ENCODE data around the gene STEAP3. TPM values are rescaled to one million over a fixed set of nuclear protein-coding genes. Genes with fewer than 3 reads are reported as not detected.

STEAP3 gene
- total RNA-seq, 1 donor from 2014 or later, result 11.8 TPM

DNA sequence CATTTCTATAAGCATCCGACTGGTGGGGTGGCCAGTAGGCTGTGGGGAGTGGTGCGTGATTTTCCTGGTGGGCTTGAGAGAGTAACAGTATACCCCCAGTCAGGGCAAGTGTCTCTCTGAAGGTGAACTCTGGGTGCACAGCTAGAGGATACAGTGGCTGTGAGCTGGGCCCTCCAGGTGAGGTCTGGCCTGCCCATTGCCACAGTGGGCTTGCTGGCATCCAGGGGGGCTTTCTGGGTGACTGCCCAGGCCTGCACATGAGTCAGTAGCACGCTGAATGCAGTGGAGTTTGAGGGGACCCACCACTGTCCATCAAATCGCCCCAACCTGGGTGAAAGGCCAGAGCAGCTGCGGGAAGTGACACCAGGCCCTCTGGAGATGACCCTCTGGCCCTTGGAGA lies 4.5 kb downstream of the STEAP3 start:
- no peak overlapping the region for H3K4me3 ChIP-seq (ENCODE audit: low read depth, low read length)
- H3K36me3 ChIP-seq (ENCODE audit: control insufficient read depth, insufficient read depth, low read length), result peaks cover 5% of the 10 kb centered on the region
- DNase-seq (ENCODE audit: low read depth) (no peak), FAIRE-seq (no peak)
- TF ChIP-seq, protein P1, sequence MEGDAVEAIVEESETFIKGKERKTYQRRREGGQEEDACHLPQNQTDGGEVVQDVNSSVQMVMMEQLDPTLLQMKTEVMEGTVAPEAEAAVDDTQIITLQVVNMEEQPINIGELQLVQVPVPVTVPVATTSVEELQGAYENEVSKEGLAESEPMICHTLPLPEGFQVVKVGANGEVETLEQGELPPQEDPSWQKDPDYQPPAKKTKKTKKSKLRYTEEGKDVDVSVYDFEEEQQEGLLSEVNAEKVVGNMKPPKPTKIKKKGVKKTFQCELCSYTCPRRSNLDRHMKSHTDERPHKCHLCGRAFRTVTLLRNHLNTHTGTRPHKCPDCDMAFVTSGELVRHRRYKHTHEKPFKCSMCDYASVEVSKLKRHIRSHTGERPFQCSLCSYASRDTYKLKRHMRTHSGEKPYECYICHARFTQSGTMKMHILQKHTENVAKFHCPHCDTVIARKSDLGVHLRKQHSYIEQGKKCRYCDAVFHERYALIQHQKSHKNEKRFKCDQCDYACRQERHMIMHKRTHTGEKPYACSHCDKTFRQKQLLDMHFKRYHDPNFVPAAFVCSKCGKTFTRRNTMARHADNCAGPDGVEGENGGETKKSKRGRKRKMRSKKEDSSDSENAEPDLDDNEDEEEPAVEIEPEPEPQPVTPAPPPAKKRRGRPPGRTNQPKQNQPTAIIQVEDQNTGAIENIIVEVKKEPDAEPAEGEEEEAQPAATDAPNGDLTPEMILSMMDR (IDR thresholded peaks at IDR 0.05; ENCODE audit: insufficient read depth, low read length, severe bottlenecking), result no peak
- no peaks in the 10 kb centered on the region for H3K27me3 ChIP-seq (ENCODE audit: control insufficient read depth, insufficient read depth, low read length)

DNA sequence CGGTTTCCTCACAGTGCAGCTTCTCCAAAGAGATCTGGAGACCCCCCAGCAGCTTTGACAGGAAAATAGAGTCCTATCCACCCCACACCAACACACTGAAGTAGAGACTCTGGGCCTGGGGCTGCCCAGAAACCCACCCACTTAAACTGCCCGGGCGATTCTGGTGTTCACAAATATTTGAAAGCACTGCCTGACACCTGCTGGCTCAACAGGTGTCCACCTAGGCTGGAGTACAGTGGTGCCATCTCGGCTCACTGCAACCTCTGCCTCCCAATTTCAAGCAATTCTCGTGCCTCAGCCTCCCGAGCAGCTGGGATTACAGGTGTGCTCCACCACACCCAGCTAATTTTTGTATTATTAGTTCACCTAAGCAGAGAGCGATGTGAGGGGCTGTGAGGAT lies 5.3 kb downstream of the STEAP3 start:
- Histone ChIP-seq H3K36me3 (ENCODE audit: control insufficient read depth, insufficient read depth, low read length) (peaks cover 5% of the 10 kb centered on the region), H3K4me3 (ENCODE audit: low read depth, low read length) (no peak overlapping the region), H3K27me3 (ENCODE audit: control insufficient read depth, insufficient read depth, low read length) (no peaks in the 10 kb centered on the region)
- FAIRE-seq (no peak), DNase-seq (ENCODE audit: low read depth) (no peak)
- TF ChIP-seq, protein P1 (IDR thresholded peaks at IDR 0.05; ENCODE audit: insufficient read depth, low read length, severe bottlenecking), result no peak

DNA sequence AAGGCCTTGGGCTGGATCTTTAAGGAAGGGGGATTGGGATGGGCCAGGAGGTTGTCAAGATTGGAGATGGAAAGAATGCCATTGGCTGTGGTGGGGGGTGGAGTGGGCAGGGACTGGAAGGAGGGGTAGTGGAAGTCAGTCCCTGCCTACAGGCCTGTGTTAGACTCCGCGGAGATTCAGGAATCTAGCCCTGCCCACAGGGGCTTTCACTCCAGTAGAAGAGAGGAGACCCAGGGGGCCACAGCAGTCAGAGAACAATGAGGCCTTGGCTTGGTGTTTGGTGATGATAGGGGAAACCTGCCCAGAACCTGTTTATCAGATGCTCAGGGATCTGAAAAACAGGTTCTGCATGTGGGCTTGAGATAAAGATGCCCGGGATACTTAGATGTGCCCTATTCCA lies 6.1 kb downstream of the STEAP3 start:
- TF ChIP-seq, protein P1 (IDR thresholded peaks at IDR 0.05; ENCODE audit: insufficient read depth, low read length, severe bottlenecking), result no peak
- no peak for FAIRE-seq
- Histone ChIP-seq H3K36me3 (ENCODE audit: control insufficient read depth, insufficient read depth, low read length) (peaks cover 5% of the 10 kb centered on the region), H3K27me3 (ENCODE audit: control insufficient read depth, insufficient read depth, low read length) (no peaks in the 10 kb centered on the region), H3K4me3 (ENCODE audit: low read depth, low read length) (no peak overlapping the region)
- no peak for DNase-seq (ENCODE audit: low read depth)

DNA sequence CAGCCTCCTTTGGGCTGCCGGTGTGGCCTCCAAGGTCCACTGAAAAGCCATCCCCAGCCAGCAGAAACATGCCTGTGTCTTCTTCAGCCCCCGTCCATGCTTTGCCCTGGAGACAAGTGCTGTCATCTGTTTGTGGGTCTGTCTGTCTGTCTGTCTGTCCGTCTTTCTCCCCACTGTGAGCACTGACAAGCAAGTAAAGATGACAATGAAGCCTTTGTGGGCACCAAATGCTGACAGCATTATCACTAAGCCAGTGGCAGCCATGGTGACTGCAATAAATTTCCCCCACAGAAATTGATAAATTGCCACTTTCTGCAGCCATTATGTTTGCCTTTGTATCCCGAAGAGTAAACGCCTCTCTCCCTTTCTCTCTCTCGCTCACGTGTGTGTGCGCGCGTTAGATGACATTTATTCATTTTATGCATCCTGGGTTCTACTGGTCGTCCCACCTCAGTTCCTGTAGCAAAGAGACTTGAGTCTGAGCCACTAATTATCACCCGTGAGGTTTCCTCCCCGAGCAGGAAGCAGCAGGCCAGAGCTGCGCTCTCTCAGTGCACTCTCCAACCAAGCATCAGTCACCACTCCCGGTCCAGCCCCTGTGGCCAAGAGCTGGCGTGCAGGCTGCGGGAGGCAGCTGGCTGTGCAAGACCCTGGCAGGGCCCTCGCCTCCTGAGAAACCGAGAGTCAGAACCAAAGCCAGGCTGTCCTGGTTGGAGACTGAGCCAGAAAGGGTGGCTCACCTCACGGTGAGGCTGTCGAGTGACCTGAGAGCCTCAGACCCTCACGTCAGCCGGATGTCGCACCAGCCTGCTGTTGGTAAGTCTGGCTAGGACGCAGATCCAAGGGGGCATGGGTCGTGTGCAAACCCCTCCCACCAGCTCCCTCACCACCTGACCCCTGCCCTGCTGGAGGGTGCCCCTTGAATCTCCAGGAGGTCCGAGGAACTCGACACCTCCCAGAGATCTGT lies 6.9 kb downstream of the STEAP3 start:
- TF ChIP-seq, protein P1 (IDR thresholded peaks at IDR 0.05; ENCODE audit: insufficient read depth, low read length, severe bottlenecking), result no peak
- Histone ChIP-seq H3K36me3 (ENCODE audit: control insufficient read depth, insufficient read depth, low read length) (peaks cover 5% of the 10 kb centered on the region), H3K27me3 (ENCODE audit: control insufficient read depth, insufficient read depth, low read length) (no peaks in the 10 kb centered on the region), H3K4me3 (ENCODE audit: low read depth, low read length) (no peak overlapping the region)
- FAIRE-seq (no peak), DNase-seq (ENCODE audit: low read depth) (no peak)

DNA sequence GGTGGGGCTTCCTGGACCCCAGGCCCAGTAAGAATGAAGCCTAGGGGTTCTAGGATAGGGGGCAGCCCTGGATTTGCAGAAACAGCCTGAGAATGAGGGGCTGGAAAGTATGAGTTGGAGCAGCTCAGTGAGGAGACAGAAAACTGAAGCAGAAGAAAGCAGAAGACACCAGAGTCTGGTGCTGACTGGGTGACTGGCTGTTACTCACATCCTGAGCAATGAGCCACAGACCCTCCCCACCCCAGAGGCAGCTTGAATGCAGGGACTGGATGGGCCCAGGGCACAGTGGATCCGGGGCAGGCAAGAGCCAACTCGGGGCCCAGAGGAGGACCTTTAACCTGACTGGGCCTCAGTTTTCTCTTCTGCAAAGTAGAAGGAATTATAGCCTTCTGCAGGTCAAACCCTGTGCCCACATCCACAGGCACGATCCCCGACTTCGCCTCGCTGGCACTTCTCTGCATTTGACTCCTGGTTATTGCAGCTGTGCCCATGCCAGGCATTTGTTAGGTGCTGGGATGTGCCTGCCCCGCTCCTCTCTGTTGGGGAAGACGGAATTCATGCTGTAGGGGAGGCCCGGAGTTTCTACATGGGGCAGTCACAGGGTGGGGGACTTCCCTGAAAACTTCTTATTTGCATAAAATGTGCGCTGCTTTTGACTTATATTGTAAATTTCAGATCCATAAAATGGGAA lies 8.5 kb downstream of the STEAP3 start:
- DNase-seq (ENCODE audit: low read depth), result peak; percentile 72
- no peak for FAIRE-seq
- H3K27me3 ChIP-seq (ENCODE audit: control insufficient read depth, insufficient read depth, low read length), result no peaks in the 10 kb centered on the region
- H3K4me3 ChIP-seq (ENCODE audit: low read depth, low read length), result no peak overlapping the region
- peaks cover 5% of the 10 kb centered on the region for H3K36me3 ChIP-seq (ENCODE audit: control insufficient read depth, insufficient read depth, low read length)
- TF ChIP-seq, protein P1 (IDR thresholded peaks at IDR 0.05; ENCODE audit: insufficient read depth, low read length, severe bottlenecking), result no peak

All from bronchial epithelial cell (primary cell).